GM12865 (cell line): Measurements from ENCODE around the gene LRRC55.

Source experiments
- DNase-seq: peaks from one replicate; pipeline ENCODE4 v3.0.0; 2010; ENCODE audit warnings: low read depth
- H3K4me3 ChIP-seq: 2 replicates; pipeline ENCODE4 v1.5.1; 2011; ENCODE audit warnings: mild to moderate bottlenecking, low read depth, low read length, control low read depth
- CTCF ChIP-seq: IDR thresholded peaks from 2 replicates; pipeline ENCODE4 v1.5.1; 2011; ENCODE audit warnings: low read length, control low read depth, low read depth, inconsistent platforms; ENCODE audit not compliant: insufficient read depth; ENCODE audit errors: missing control alignments

LRRC55 gene

GRCh38 chr11:57172031-57172430, 9.7 kb upstream of the LRRC55 start:
- no peak for TF ChIP-seq CTCF
- DNase-seq, result no peak
- H3K4me3 ChIP-seq, result no peak overlapping the region

- H3K4me3 ChIP-seq, result no peak overlapping the region
- TF ChIP-seq CTCF, result no peak
- DNase-seq, result no peak
Measured at GRCh38 chr11:57174656-57175055, 7.1 kb upstream of the LRRC55 start.

GRCh38 chr11:57175478-57175877, 6.3 kb upstream of the LRRC55 start:
- TF ChIP-seq CTCF, result no peak
- no peak overlapping the region for H3K4me3 ChIP-seq
- no peak for DNase-seq

- no peak for TF ChIP-seq CTCF
- H3K4me3 ChIP-seq, result no peak overlapping the region
- DNase-seq, result no peak
Measured at GRCh38 chr11:57178334-57178733, 3.4 kb upstream of the LRRC55 start.

GRCh38 chr11:57179681-57180080, 2.1 kb upstream of the LRRC55 start:
- no peak for DNase-seq
- H3K4me3 ChIP-seq, result no peak overlapping the region
- TF ChIP-seq CTCF, result no peak

- no peak overlapping the region for H3K4me3 ChIP-seq
- DNase-seq, result no peak
- TF ChIP-seq CTCF, result no peak
Measured at GRCh38 chr11:57180081-57180561, 1.6 kb upstream of the LRRC55 start.

- DNase-seq, result no peak
- H3K4me3 ChIP-seq, result no peak overlapping the region
- TF ChIP-seq CTCF, result no peak
Measured at GRCh38 chr11:57180964-57181363, 789 bp upstream of the LRRC55 start.
